GM12878 (cell line): ENCODE measurements around the gene ZNF491. TPM values are rescaled to one million over a fixed set of nuclear protein-coding genes. Genes with fewer than 3 reads are reported as not detected.

Experiments
- ATAC-seq: fragments of 200-7000 bp; cut with Tn5 transposase; 3 replicates; pipeline ENCODE4 v1.9.1; 2020; ENCODE audit warnings: mild to moderate bottlenecking, moderate library complexity
- BruUV-seq: library from RNA; stranded (reverse); fragments of 400-500 nt; replicated peaks from 2 replicates; lab custom pipeline; 2021; lab: Mats Ljungman, UMichigan
- CTCF ChIA-PET: fragments of 300-600 bp; sonication (Branson Sonifier 250); formaldehyde crosslinking; extraction: SDS; loops from one replicate; lab custom pipeline; 2021; ENCODE audit warnings: inconsistent platforms; lab: Yijun Ruan, JAX
- POLR2A ChIA-PET: fragments of 350-600 bp; formaldehyde crosslinking; extraction: SDS; loops from one replicate; lab custom pipeline; 2021; ENCODE audit warnings: inconsistent platforms; lab: Charles Lee
- RAD21 ChIA-PET: fragments of 300-600 bp; sonication (Branson Sonifier 250); formaldehyde crosslinking; loops from one replicate; lab custom pipeline; 2023; ENCODE audit warnings: antibody characterized with exemption; ENCODE audit not compliant: unreplicated experiment; lab: Charles Lee
- SMC1A ChIA-PET: fragments of 300-600 bp; sonication (Branson Sonifier 250); formaldehyde crosslinking; loops from one replicate; lab custom pipeline; 2023; ENCODE audit not compliant: unreplicated experiment, uncharacterized antibody; lab: Charles Lee
- DNase-seq: peaks from one replicate; pipeline ENCODE4 v3.0.0-alpha.2; 2011; ENCODE audit warnings: low read depth, low spot score
- FAIRE-seq: peaks from 3 replicates; lab custom pipeline; 2011; peaks lifted over from hg19 to GRCh38; lab: Jason Lieb, UNC
- H2AFZ ChIP-seq: 2 replicates; pipeline ENCODE4 v1.6.0; 2011; ENCODE audit warnings: low read depth, low read length, control low read depth; ENCODE audit not compliant: control insufficient read depth
- H3K27ac ChIP-seq: 2 replicates; pipeline ENCODE4 v1.5.1; 2011; ENCODE audit warnings: control low read depth; ENCODE audit not compliant: control insufficient read depth, insufficient read depth
- H3K27me3 ChIP-seq, 2 experiments: replicated peaks in 1 of 2; 2 replicates each; pipeline versions ENCODE4 v1.6.0 to v1.6.1; 2011; ENCODE audit warnings: low read length in 1 of 2; ENCODE audit not compliant: control insufficient read depth in 2 of 2, insufficient read depth in 2 of 2
- H3K36me3 ChIP-seq, 2 experiments: 2 replicates each; pipeline ENCODE4 v1.5.1; 2011; ENCODE audit warnings: low read length in 1 of 2; ENCODE audit not compliant: control insufficient read depth in 2 of 2, insufficient read depth in 2 of 2
- H3K4me1 ChIP-seq: 2 replicates; pipeline ENCODE4 v1.6.1; 2011; ENCODE audit warnings: mild to moderate bottlenecking, low read length, moderate library complexity, mixed read lengths; ENCODE audit not compliant: control insufficient read depth, insufficient read depth
- H3K4me2 ChIP-seq: 2 replicates; pipeline ENCODE4 v1.6.0; 2011; ENCODE audit warnings: control low read depth; ENCODE audit not compliant: control insufficient read depth, insufficient read depth
- H3K4me3 ChIP-seq: fragments of 200-600 bp; sonication (generic); 2 replicates; pipeline ENCODE4 v1.5.1; 2016
- H3K79me2 ChIP-seq: 2 replicates; pipeline ENCODE4 v1.6.0; 2011; ENCODE audit warnings: low read length; ENCODE audit not compliant: control insufficient read depth, insufficient read depth
- H3K9ac ChIP-seq: 2 replicates; pipeline ENCODE4 v1.8.0; 2011; ENCODE audit warnings: low read length, control low read depth, mixed read lengths; ENCODE audit not compliant: control insufficient read depth, insufficient read depth
- H3K9me3 ChIP-seq: replicated peaks from 3 replicates; pipeline ENCODE4 v1.5.1; 2011; ENCODE audit warnings: mild to moderate bottlenecking, low read length; ENCODE audit not compliant: control insufficient read depth, insufficient read depth
- H4K20me1 ChIP-seq: 2 replicates; pipeline ENCODE4 v1.6.0; 2011; ENCODE audit not compliant: control insufficient read depth, insufficient read depth
- ASH2L ChIP-seq: fragments of 300-600, 200-600 bp; sonication (generic); IDR thresholded peaks from 2 replicates; pipeline ENCODE4 v1.6.1; 2017; ENCODE audit warnings: low read depth, mild to moderate bottlenecking, borderline replicate concordance
- BRCA1 ChIP-seq: IDR thresholded peaks from 2 replicates; pipeline ENCODE4 v1.6.1; 2011; ENCODE audit warnings: low read depth, low read length, improper control_type of control experiment
- E2F8 ChIP-seq: fragments of 450-650 bp; IDR thresholded peaks from 2 replicates; pipeline ENCODE4 v1.6.1; 2018; ENCODE audit warnings: mild to moderate bottlenecking, low read depth, moderate library complexity; ENCODE audit not compliant: partially characterized antibody
- HCFC1 ChIP-seq: fragments of 150-350 bp; IDR thresholded peaks from 2 replicates; pipeline ENCODE4 v1.6.1; 2014; ENCODE audit warnings: low read length
- IKZF1 ChIP-seq: fragments of 450-650 bp; conservative IDR thresholded peaks from 2 replicates; pipeline ENCODE4 v1.6.1; 2017; ENCODE audit warnings: antibody characterized with exemption, mild to moderate bottlenecking
- IRF3 ChIP-seq: fragments of 450-650 bp; IDR thresholded peaks from 2 replicates; pipeline ENCODE4 v1.6.1; 2014; ENCODE audit warnings: mild to moderate bottlenecking
- KDM1A ChIP-seq: fragments of 200-600 bp; sonication (generic); IDR thresholded peaks from 2 replicates; pipeline ENCODE4 v1.6.1; 2016; ENCODE audit warnings: borderline replicate concordance
- MEF2B ChIP-seq: fragments of 450-650 bp; IDR thresholded peaks from 2 replicates; pipeline ENCODE4 v1.6.1; 2018; ENCODE audit warnings: mild to moderate bottlenecking, moderate library complexity; ENCODE audit not compliant: partially characterized antibody, poor library complexity, severe bottlenecking
- PKNOX1 ChIP-seq: fragments of 450-650 bp; IDR thresholded peaks from 2 replicates; pipeline ENCODE4 v1.6.1; 2016; ENCODE audit warnings: mild to moderate bottlenecking
- RELB ChIP-seq: fragments of 450-650 bp; IDR thresholded peaks from 2 replicates; pipeline ENCODE4 v1.6.1; 2017; ENCODE audit warnings: low read depth, mild to moderate bottlenecking, moderate library complexity
- SRF ChIP-seq, 2 experiments: IDR thresholded peaks; 2 replicates each; pipeline ENCODE4 v1.6.1; 2011; ENCODE audit warnings: low read depth in 2 of 2, low read length in 2 of 2, mild to moderate bottlenecking in 1 of 2, moderate library complexity in 1 of 2
- TAF1 ChIP-seq: IDR thresholded peaks from 2 replicates; pipeline ENCODE4 v1.6.1; 2011; ENCODE audit warnings: mild to moderate bottlenecking, low read depth, low read length, borderline replicate concordance
- ZBTB40 ChIP-seq: fragments of 450-650 bp; IDR thresholded peaks from 2 replicates; pipeline ENCODE4 v1.6.1; 2016; ENCODE audit warnings: mild to moderate bottlenecking, moderate library complexity, borderline replicate concordance
- ZSCAN29 ChIP-seq: fragments of 450-650 bp; IDR thresholded peaks from 2 replicates; pipeline ENCODE4 v1.6.1; 2017; ENCODE audit warnings: mild to moderate bottlenecking, moderate library complexity
- WGBS: methylation state at CpG from one replicate; pipeline ENCODE4 v1.1.6; 2016; ENCODE audit warnings: low lambda C conversion rate; ENCODE audit not compliant: insufficient replicate concordance, insufficient coverage; ENCODE audit errors: missing lambda C conversion rate; 5-methylcytosine and 5-hydroxymethylcytosine counted together
- in situ Hi-C: fragments of 300-500 bp; cut with MboI; formaldehyde crosslinking; loops from 9 replicates; pipeline ENCODE4 v1.14.3; 2018; ENCODE audit warnings: mixed read lengths
- intact Hi-C: fragments of 100-400 bp; cut with micrococcal nuclease; formaldehyde crosslinking; loops from one replicate; pipeline ENCODE4 v1.14.2; 2022; ENCODE audit not compliant: unreplicated experiment
- polyA plus RNA-seq, 11 experiments: library from polyadenylated mRNA; depleted of rRNA in 4 of 11; unstranded in 6 of 11; stranded (reverse) in 5 of 11; fragments of >200 nt; fragmentation: Nextera tagmentation in 4 of 11; fragmentation: Illumina TruSeq in 1 of 11; extraction: Ambion mirVana in 4 of 11; extraction: Trizol in 1 of 11; gene quantifications; 1 replicate in 1 of 11; 2 replicates in 10 of 11; pipeline versions ENCODE4 v1.2.1 to v1.2.3, GENCODE V29; 2011 to 2016; ENCODE audit warnings: inconsistent platforms in 2 of 11, missing spikeins in 2 of 11, low read depth in 1 of 11
- total RNA-seq, 4 experiments: library from RNA; depleted of rRNA in 3 of 4; stranded (reverse); fragments of >200 nt in 3 of 4; fragmentation: Illumina TruSeq in 1 of 4; extraction: Trizol in 1 of 4; gene quantifications; 2 replicates each; pipeline versions ENCODE4 v1.2.1 to v1.2.3, GENCODE V29; 2013 to 2021

The ZNF491 gene
- total and polyA plus RNA-seq, 10 of the 15 experiments (the other 5 are each of a cell fraction or from before 2014, with no cell fraction given), result 0.18 to 1.4 (median 0.37) TPM

GRCh38 chr19:11752244-11752736 is 46.0 kb upstream of the ZNF491 start:
- POLR2A ChIA-PET, result no interaction called here
- Histone ChIP-seq H3K36me3 (no peaks in the 10 kb centered on the region), H3K79me2 (no peaks in the 10 kb centered on the region), H4K20me1 (no peaks in the 10 kb centered on the region), H3K9ac (no peak overlapping the region), H3K4me3 (no peak overlapping the region), H2AFZ (no peak overlapping the region), H3K4me1 (no peaks in the 10 kb centered on the region), H3K27me3 (no peaks in the 10 kb centered on the region), H3K27ac (no peak overlapping the region), H3K4me2 (no peak overlapping the region), H3K9me3 (peaks cover 4% of the 10 kb centered on the region)
- intact Hi-C loops (no loop called here), in situ Hi-C loops (no loop called here)
- RAD21 ChIA-PET, result no interaction called here
- CTCF ChIA-PET, result no interaction called here
- no peak for FAIRE-seq
- no peak for DNase-seq
- ATAC-seq, result no peak
- SMC1A ChIA-PET, result no interaction called here
- BruUV-seq, result no TSS peak
- 58% methylated on average over 2 of the region's 2 CpGs for WGBS
- TF ChIP-seq IKZF1 (no peak), ASH2L (no peak), KDM1A (no peak), RELB (no peak), SRF (IDR thresholded peaks at IDR 0.05; ENCODE audit: low read depth in 2 of 2, low read length in 2 of 2) (no peak), HCFC1 (no peak), PKNOX1 (no peak), TAF1 (no peak), MEF2B (no peak), ZSCAN29 (no peak), ZBTB40 (no peak), IRF3 (no peak), BRCA1 (no peak), E2F8 (no peak)
